GM13976 (cell line): ENCODE measurements around the gene INHA.

ENCODE experiments used
- DNase-seq: peaks from one replicate; pipeline ENCODE4 v3.0.0; 2012; ENCODE audit warnings: low spot score
- in situ Hi-C: fragments of 300-500 bp; cut with MboI; formaldehyde crosslinking; loops from one replicate; pipeline ENCODE4 v1.12.0; 2022; ENCODE audit warnings: low sequenced_read_pairs, mixed read lengths, inconsistent platforms; ENCODE audit not compliant: unreplicated experiment
- TF ChIP-seq, protein P1 (sequence below): IDR thresholded peaks from 2 replicates; pipeline ENCODE4 v1.5.1; 2012; ENCODE audit warnings: borderline replicate concordance, mild to moderate bottlenecking; ENCODE audit not compliant: insufficient read depth; ENCODE audit errors: extremely low read depth, missing control alignments, control extremely low read depth

Gene INHA

DNA sequence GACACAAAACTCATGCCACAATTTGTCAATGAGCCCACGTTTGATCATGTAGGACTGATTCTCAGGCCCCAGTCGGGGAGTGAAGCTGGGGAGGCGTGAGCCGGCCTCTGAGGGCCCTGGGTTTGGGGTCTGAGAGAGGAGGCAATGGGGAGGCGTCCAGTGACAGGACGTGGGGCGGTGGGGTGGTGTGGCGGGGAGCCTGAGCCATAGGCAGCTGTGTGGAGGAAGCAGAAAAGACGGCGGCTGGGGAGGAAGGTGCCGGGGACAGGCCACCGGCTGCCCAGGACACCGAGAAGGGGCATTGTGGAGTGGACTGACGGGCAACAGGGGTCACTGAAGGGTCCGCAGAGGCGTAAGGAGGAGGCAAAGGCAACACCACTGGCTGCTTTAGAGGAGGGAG is 35.7 kb upstream of the INHA start:
- TF ChIP-seq, protein P1, sequence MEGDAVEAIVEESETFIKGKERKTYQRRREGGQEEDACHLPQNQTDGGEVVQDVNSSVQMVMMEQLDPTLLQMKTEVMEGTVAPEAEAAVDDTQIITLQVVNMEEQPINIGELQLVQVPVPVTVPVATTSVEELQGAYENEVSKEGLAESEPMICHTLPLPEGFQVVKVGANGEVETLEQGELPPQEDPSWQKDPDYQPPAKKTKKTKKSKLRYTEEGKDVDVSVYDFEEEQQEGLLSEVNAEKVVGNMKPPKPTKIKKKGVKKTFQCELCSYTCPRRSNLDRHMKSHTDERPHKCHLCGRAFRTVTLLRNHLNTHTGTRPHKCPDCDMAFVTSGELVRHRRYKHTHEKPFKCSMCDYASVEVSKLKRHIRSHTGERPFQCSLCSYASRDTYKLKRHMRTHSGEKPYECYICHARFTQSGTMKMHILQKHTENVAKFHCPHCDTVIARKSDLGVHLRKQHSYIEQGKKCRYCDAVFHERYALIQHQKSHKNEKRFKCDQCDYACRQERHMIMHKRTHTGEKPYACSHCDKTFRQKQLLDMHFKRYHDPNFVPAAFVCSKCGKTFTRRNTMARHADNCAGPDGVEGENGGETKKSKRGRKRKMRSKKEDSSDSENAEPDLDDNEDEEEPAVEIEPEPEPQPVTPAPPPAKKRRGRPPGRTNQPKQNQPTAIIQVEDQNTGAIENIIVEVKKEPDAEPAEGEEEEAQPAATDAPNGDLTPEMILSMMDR, result no peak
- in situ Hi-C loops, result loop anchor here (10.0 kb wide), 1 partner anchor 158 kb away; no protein-coding TSS in a partner anchor
- DNase-seq, result no peak

DNA sequence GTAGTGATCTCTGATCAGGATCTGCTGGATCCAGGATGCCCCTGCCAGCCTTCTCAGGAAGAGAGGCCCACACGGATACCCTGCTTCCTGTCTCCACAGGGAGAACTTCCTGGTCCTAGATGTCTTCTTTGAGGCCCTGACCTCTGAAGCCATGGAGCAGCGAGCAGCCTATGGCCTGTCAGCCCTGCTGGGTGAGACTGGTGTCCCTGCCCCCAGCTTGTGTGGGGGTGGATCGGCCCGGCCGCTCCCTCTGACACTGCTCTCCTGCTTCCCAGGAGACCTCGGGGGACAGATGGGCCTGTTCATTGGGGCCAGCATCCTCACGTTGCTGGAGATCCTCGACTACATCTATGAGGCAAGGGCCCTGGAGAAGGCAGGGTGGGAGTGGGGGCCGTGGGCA is 35.1 kb upstream of the INHA start:
- TF ChIP-seq, protein P1, result no peak
- DNase-seq, result no peak
- in situ Hi-C loops, result loop anchor here (10.0 kb wide), 1 partner anchor 158 kb away; no protein-coding TSS in a partner anchor

DNA sequence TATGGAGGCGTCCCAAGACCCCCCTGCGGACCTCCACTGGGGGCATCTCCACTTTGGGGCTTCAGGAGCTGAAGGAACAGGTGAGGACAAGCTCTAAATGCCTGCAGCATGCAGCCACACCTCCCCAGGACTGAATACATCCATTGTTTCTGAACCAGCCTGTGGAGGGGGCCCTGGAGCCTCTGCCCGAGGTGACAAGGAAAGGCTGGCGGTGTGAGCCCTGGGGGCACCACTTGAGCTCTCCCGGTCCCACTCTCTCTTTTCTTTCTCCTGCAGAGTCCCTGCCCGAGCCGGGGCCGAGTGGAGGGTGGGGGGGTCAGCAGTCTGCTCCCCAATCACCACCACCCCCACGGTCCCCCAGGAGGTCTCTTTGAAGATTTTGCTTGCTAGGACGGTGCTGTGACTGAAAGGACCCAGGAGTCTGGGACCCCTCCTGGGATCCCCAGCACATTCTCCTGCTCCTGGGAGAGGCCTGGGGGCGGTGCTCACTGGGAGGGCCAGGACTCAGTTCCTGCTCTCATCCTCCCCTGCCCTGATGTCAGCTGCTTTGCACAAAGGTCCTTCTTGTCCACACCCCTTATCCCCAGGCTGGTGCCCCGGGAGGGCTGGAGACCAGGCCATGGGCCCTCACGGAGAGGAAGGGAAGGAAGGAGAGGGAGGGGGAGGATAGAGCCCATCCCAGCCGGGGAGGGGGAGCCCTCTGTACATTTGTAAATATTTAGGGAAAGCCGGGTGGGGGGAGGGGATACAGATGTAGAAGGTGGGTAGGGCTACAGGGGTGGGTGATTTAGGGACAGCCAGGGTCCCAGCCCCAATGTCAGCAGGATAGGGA is 34.2 kb upstream of the INHA start:
- no peak for DNase-seq
- in situ Hi-C loops, result loop anchor here (10.0 kb wide), 1 partner anchor 157 kb away; no protein-coding TSS in a partner anchor
- TF ChIP-seq, protein P1, result no peak

DNA sequence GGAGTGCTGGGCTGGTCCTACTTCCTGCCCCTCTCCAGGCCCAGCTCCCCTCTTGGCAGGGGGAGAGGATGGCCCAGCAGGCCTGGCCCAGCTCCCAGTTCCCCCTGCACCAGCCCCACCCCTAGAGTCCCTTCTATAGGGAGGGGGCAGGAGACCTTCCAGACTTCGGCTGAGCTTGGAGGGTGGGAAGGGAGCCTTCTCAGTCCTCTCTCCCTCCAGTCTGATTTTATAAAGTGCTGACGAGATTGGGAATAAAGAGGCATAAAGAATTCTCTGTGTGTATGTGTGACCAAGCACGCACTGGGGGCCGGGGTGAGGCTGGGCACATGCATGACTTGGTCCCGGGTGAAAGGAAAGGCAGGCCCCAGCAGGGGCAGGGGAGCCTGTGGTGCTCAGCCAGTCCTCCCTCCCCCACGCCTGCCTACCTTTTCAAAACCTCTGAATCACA is 33.6 kb upstream of the INHA start:
- DNase-seq, result no peak
- in situ Hi-C loops, result loop anchor here (10.0 kb wide), 1 partner anchor 156 kb away; no protein-coding TSS in a partner anchor
- TF ChIP-seq, protein P1, result no peak

DNA sequence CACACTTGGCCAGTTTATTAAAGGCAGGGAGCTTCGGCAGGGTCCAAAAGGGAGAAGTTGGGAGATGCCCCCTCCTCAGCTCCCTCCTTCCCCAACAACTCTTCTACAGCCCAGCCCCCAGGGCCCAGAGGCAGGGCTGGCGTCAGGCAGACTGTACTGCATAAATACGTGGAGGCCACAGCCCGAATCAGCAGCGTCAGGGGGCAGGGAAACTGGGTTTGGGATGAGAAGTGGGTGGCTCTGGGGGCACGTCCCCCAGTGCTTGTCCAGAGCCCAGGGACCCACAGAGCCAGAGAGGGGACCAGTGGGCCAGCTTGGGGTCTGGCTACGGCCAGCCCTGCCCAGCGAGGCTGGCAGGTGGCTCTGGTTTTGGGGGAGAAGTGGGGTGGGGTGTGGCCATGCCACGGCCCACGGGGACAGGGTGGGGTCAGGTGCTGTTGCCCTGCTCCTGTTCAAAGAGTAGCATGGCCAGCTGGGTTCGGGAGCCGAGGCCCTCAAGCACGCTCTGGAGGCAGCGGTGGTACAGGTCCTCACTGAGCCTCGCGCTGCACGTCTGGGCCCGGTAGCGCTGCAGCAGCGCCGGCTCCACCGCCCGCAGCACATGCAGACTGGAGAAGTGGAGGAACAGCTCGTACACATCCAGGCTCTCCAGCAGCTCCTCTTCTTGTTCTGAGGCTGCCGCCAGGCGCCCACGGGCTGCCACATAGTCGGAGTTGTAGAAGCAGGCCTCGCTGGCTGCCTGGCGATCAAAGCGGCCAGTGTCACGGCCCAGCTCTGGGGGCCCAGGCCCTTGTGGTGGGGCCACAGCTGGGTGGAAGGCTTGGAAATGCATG is 32.9 kb upstream of the INHA start:
- DNase-seq, result no peak
- TF ChIP-seq, protein P1, result no peak
- in situ Hi-C loops, result loop anchor here (10.0 kb wide), 1 partner anchor 156 kb away; no protein-coding TSS in a partner anchor
